Measurements from ENCODE around the gene MAPKAP1.

DNA sequence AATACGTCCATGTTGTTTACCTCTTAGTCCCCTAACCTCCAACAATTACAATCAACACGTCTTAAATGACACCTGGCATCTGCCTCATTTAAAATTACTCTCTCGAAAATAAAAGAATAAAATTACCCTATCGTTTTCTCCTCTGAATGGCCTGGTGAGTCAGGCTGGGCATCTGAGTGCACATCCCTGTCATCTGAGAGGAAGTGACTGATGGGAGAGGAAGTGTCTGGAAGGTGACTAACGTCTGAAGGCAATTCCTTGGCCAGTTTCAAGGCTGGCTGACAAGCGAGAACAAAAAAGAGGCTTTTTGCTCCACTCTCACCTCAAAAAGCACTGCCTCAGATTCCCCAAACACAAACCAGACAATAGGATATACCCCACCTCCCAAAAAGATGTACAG, 57.7 kb downstream of the MAPKAP1 start:
- TF ChIP-seq, protein P1, sequence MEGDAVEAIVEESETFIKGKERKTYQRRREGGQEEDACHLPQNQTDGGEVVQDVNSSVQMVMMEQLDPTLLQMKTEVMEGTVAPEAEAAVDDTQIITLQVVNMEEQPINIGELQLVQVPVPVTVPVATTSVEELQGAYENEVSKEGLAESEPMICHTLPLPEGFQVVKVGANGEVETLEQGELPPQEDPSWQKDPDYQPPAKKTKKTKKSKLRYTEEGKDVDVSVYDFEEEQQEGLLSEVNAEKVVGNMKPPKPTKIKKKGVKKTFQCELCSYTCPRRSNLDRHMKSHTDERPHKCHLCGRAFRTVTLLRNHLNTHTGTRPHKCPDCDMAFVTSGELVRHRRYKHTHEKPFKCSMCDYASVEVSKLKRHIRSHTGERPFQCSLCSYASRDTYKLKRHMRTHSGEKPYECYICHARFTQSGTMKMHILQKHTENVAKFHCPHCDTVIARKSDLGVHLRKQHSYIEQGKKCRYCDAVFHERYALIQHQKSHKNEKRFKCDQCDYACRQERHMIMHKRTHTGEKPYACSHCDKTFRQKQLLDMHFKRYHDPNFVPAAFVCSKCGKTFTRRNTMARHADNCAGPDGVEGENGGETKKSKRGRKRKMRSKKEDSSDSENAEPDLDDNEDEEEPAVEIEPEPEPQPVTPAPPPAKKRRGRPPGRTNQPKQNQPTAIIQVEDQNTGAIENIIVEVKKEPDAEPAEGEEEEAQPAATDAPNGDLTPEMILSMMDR (IDR thresholded peaks at IDR 0.05) = no peak
- TF ChIP-seq POLR2A (IDR thresholded peaks at IDR 0.05) = no peak
- TF ChIP-seq EP300 (IDR thresholded peaks at IDR 0.05) = no peak
- no peak for TF ChIP-seq POLR2AphosphoS5 (IDR thresholded peaks at IDR 0.05)

Data from suprapubic skin (tissue), 4 donors.